B cell (primary cell): ENCODE results near the gene PLEKHB1. TPM values are rescaled to one million over a fixed set of nuclear protein-coding genes. Genes with fewer than 3 reads are reported as not detected.

Experiments
- ATAC-seq: fragments of 200-7000 bp; cut with Tn5 transposase; one replicate; pipeline ENCODE4 v1.10.0; 2021; ENCODE audit warnings: low read depth, mild to moderate bottlenecking, moderate number of reproducible peaks, moderate library complexity
- CTCF ChIA-PET: fragments of 350-600 bp; sonication (Branson Sonifier 250); formaldehyde crosslinking; loops from one replicate; lab custom pipeline; 2021; ENCODE audit warnings: antibody characterized with exemption, inconsistent platforms; lab: Charles Lee
- POLR2A ChIA-PET: fragments of 350-600 bp; sonication (Branson Sonifier 250); formaldehyde crosslinking; loops from one replicate; lab custom pipeline; 2021; ENCODE audit warnings: antibody characterized with exemption; lab: Charles Lee
- DNase-seq: peaks from one replicate; pipeline ENCODE4 v3.0.0; 2013
- H2AFZ ChIP-seq: 2 replicates; pipeline ENCODE4 v1.6.1; 2012; ENCODE audit warnings: mild to moderate bottlenecking, low read depth, low read length; ENCODE audit not compliant: insufficient read depth, poor library complexity, severe bottlenecking
- H3K27ac ChIP-seq, 2 donors: 1 replicate in 1 of 2; 2 replicates in 1 of 2; pipeline ENCODE4 v1.5.1; 2012 to 2013; ENCODE audit warnings: low read length in 2 of 2, mild to moderate bottlenecking in 2 of 2, moderate library complexity in 1 of 2
- H3K27me3 ChIP-seq, 4 experiments: fragments of 200-600 bp in 1 of 4; sonication (generic) in 1 of 4; replicated peaks in 1 of 4; 1 replicate in 2 of 4; 2 replicates in 2 of 4; pipeline versions ENCODE4 v1.6.1 to v1.7.0; 2013 to 2016; ENCODE audit warnings: low read length in 3 of 4, mild to moderate bottlenecking in 2 of 4, mixed read lengths in 1 of 4, moderate library complexity in 1 of 4; ENCODE audit not compliant: insufficient read depth in 4 of 4, control insufficient read depth in 3 of 4; ENCODE audit errors: control extremely low read depth in 1 of 4
- H3K36me3 ChIP-seq, 2 experiments: replicated peaks in 1 of 2; 1 replicate in 1 of 2; 2 replicates in 1 of 2; pipeline versions ENCODE4 v1.6.1 to v1.7.1; 2013; ENCODE audit warnings: low read length in 1 of 2; ENCODE audit not compliant: insufficient read depth in 2 of 2, control insufficient read depth in 1 of 2; ENCODE audit errors: control extremely low read depth in 1 of 2, extremely low read depth in 1 of 2
- H3K4me1 ChIP-seq, 2 donors: fragments of 200-600 bp in 1 of 2; sonication (generic) in 1 of 2; 1 replicate in 1 of 2; 2 replicates in 1 of 2; pipeline versions ENCODE4 v1.5.1 to v1.6.1; 2013 to 2017; ENCODE audit warnings: low read length in 2 of 2; ENCODE audit not compliant: control insufficient read depth in 2 of 2, insufficient read depth in 2 of 2
- H3K4me2 ChIP-seq: replicated peaks from 2 replicates; pipeline ENCODE3; 2012; ENCODE audit warnings: mild to moderate bottlenecking, low read depth, low read length; ENCODE audit not compliant: poor library complexity, severe bottlenecking
- H3K4me3 ChIP-seq, 5 experiments: fragments of 200-600 bp in 1 of 5; sonication (generic) in 1 of 5; 1 replicate in 3 of 5; 2 replicates in 2 of 5; pipeline versions ENCODE4 v1.5.1 to v1.7.0; 2011 to 2016; ENCODE audit warnings: low read length in 4 of 5, mild to moderate bottlenecking in 4 of 5, low read depth in 2 of 5, control low read depth in 1 of 5, moderate library complexity in 1 of 5; ENCODE audit not compliant: insufficient read depth in 1 of 5; ENCODE audit errors: control extremely low read depth in 1 of 5, extremely low read depth in 1 of 5
- H3K79me2 ChIP-seq: fragments of 200-600 bp; sonication (generic); one replicate; pipeline ENCODE4 v1.6.0; 2016; ENCODE audit warnings: low read length; ENCODE audit not compliant: control insufficient read depth, insufficient read depth
- H3K9ac ChIP-seq: fragments of 200-600 bp; sonication (generic); 2 replicates; pipeline ENCODE4 v1.6.1; 2017; ENCODE audit warnings: mild to moderate bottlenecking, low read length, moderate library complexity
- H3K9me3 ChIP-seq, 3 donors: one replicate each; pipeline versions ENCODE4 v1.6.1 to v1.7.1; 2013; ENCODE audit warnings: low read length in 2 of 3; ENCODE audit not compliant: control insufficient read depth in 2 of 3, insufficient read depth in 1 of 3; ENCODE audit errors: control extremely low read depth in 1 of 3
- H4K20me1 ChIP-seq: 2 replicates; pipeline ENCODE4 v1.6.0; 2012; ENCODE audit warnings: mild to moderate bottlenecking, low read length; ENCODE audit not compliant: insufficient read depth, control insufficient read depth, poor library complexity, severe bottlenecking
- H3K27ac Mint-ChIP-seq: one replicate; pipeline ENCODE4 v1.8.0; 2021; ENCODE audit warnings: mixed read lengths
- H3K27me3 Mint-ChIP-seq: one replicate; pipeline ENCODE4 v1.8.0; 2021; ENCODE audit warnings: mixed read lengths
- H3K4me1 Mint-ChIP-seq: one replicate; pipeline ENCODE4 v1.8.0; 2021; ENCODE audit warnings: mixed read lengths
- H3K4me3 Mint-ChIP-seq: one replicate; pipeline ENCODE4 v1.8.0; 2021; ENCODE audit warnings: mixed read lengths
- H3K9me3 Mint-ChIP-seq: one replicate; pipeline ENCODE4 v1.8.0; 2022; ENCODE audit warnings: mixed read lengths; ENCODE audit not compliant: insufficient read depth
- CTCF ChIP-seq: fragments of 200-600 bp; IDR thresholded peaks from one replicate; pipeline ENCODE4 v1.8.0; 2022; ENCODE audit warnings: antibody characterized with exemption, mild to moderate bottlenecking
- EZH2 ChIP-seq: IDR thresholded peaks from 2 replicates; pipeline ENCODE4 v1.6.1; 2012; ENCODE audit warnings: borderline replicate concordance, low read depth, mild to moderate bottlenecking, moderate library complexity, low read length; ENCODE audit not compliant: insufficient read depth, poor library complexity, severe bottlenecking
- WGBS: methylation state at CpG from one replicate; pipeline ENCODE4 v1.1.5; 2013; ENCODE audit warnings: missing lambda C conversion rate; ENCODE audit not compliant: insufficient coverage; 5-methylcytosine and 5-hydroxymethylcytosine counted together
- intact Hi-C: fragments of 100-400 bp; cut with micrococcal nuclease; formaldehyde crosslinking; loops from one replicate; pipeline ENCODE4 v1.10.0; 2022
- polyA plus RNA-seq: library from polyadenylated mRNA; depleted of rRNA; stranded (reverse); fragments of >200 nt; gene quantifications from 2 replicates; pipeline ENCODE4 v1.2.3, GENCODE V29; 2012
- total RNA-seq, 2 donors: library from RNA; stranded (reverse); fragments of 120-200 nt in 1 of 2; gene quantifications; 1 replicate in 1 of 2; 2 replicates in 1 of 2; pipeline versions ENCODE4 v1.2.3 to v1.2.4, GENCODE V29; 2013 to 2022

Gene PLEKHB1
- total and polyA plus RNA-seq, 2 donors (not counting 1 experiment from before 2014, with no cell fraction given): 13.8 to 16.7 TPM

- DNase-seq: peak; percentile 92
- 9% methylated on average over 21 of the region's 23 CpGs for WGBS
- ChIA-PET CTCF (interaction anchor here (0.6 to 5.9 kb wide), 10 partner anchors 9 to 339 kb away, joined by 3 to 49 read pairs (median 4); partner anchors contain the start of genes ARHGEF17 and RELT), POLR2A (interaction anchor here (0.7 to 1.3 kb wide), 3 partner anchors 12 to 113 kb away, joined by 3 to 4 read pairs (median 3); partner anchors contain the start of gene RAB6A)
- ATAC-seq: peak; percentile 100
- Histone ChIP-seq H3K27ac (no peak overlapping the region), H3K4me3 (peak overlapping the region in 4 of 5 experiments; percentile 23 to 56 (median 48)), H3K4me2 (peak overlapping the region; percentile 65), H3K36me3 (no peaks in the 10 kb centered on the region), H3K9ac (peak overlapping the region; percentile 55), H3K27me3 (peaks cover 0 to 5% (median 0%) of the 10 kb centered on the region in 4 experiments), H4K20me1 (no peaks in the 10 kb centered on the region), H3K79me2 (no peaks in the 10 kb centered on the region), H3K4me1 (peaks cover 11 to 20% of the 10 kb centered on the region in 2 donors), H3K9me3 (no peaks in the 10 kb centered on the region), H2AFZ (peak overlapping the region; percentile 66)
- Mint-ChIP-seq H3K9me3 (no peaks in the 10 kb centered on the region), H3K4me3 (peak overlapping the region; percentile 87), H3K4me1 (peaks cover 23% of the 10 kb centered on the region), H3K27me3 (peaks cover 4% of the 10 kb centered on the region), H3K27ac (peak overlapping the region; percentile 87)
- TF ChIP-seq EZH2 (no peak), CTCF (no peak)
- intact Hi-C loops: loop anchor here (1.0 to 2.0 kb wide), 4 partner anchors 14 to 114 kb away; partner anchors contain the start of genes FAM168A and RAB6A
Measured at GRCh38 chr11:73647459-73648100, 1.2 kb downstream of the PLEKHB1 start.

GRCh38 chr11:73648121-73648520 lies 1.7 kb downstream of the PLEKHB1 start:
- Histone ChIP-seq H3K79me2 (no peaks in the 10 kb centered on the region), H4K20me1 (no peaks in the 10 kb centered on the region), H3K9ac (peak overlapping the region; percentile 55), H3K4me1 (peaks cover 11 to 20% of the 10 kb centered on the region in 2 donors), H3K36me3 (no peaks in the 10 kb centered on the region), H3K4me2 (peak overlapping the region; percentile 65), H3K27me3 (peaks cover 0 to 5% (median 0%) of the 10 kb centered on the region in 4 experiments), H3K9me3 (no peaks in the 10 kb centered on the region), H3K27ac (no peak overlapping the region), H3K4me3 (peak overlapping the region in 3 of 5 experiments; percentile 46 to 56 (median 51)), H2AFZ (peak overlapping the region; percentile 66)
- Mint-ChIP-seq H3K4me1 (peaks cover 23% of the 10 kb centered on the region), H3K27me3 (peaks cover 4% of the 10 kb centered on the region), H3K9me3 (no peaks in the 10 kb centered on the region), H3K4me3 (peak overlapping the region; percentile 87), H3K27ac (peak overlapping the region; percentile 41)
- ATAC-seq (no peak), DNase-seq (no peak)
- POLR2A ChIA-PET: interaction anchor here (1.3 kb wide), 1 partner anchor 12 kb away, joined by 4 read pairs; no protein-coding TSS in a partner anchor
- CTCF ChIA-PET: interaction anchor here (0.7 to 5.9 kb wide), 6 partner anchors 10 to 340 kb away, joined by 3 to 49 read pairs (median 4); partner anchors contain the start of gene ARHGEF17
- no peak for TF ChIP-seq CTCF
- no peak for TF ChIP-seq EZH2
- WGBS: 95% methylated on average over 7 of the region's 9 CpGs
- intact Hi-C loops: no loop called here
